H1 (cell line): ENCODE results near the gene PRKCA. TPM values are rescaled to one million over a fixed set of nuclear protein-coding genes. Genes with fewer than 3 reads are reported as not detected.

ENCODE experiments used
- FOSL1 ChIP-seq: IDR thresholded peaks from 2 replicates; pipeline ENCODE4 v1.6.1; 2011; ENCODE audit warnings: mild to moderate bottlenecking, low read depth, low read length, moderate library complexity; ENCODE audit not compliant: insufficient read depth
- POLR2A ChIP-seq, 2 experiments: IDR thresholded peaks; 1 replicate in 1 of 2; 2 replicates in 1 of 2; pipeline ENCODE4 v1.6.1; 2011; ENCODE audit warnings: low read depth in 2 of 2, low read length in 2 of 2, mild to moderate bottlenecking in 2 of 2; ENCODE audit errors: control extremely low read depth in 1 of 2
- polyA plus RNA-seq, 7 experiments: library from polyadenylated mRNA; depleted of rRNA in 3 of 7; stranded (reverse) in 5 of 7; unstranded in 2 of 7; fragments of >200 nt in 5 of 7; fragments of 200-250 nt in 2 of 7; gene quantifications; 1 replicate in 5 of 7; 2 replicates in 1 of 7; 4 replicates in 1 of 7; pipeline versions ENCODE4 v1.2.1 to v1.2.3, GENCODE V29; 2011 to 2013; ENCODE audit warnings: missing spikeins in 2 of 7, mixed read lengths in 2 of 7
- total RNA-seq: library from RNA; stranded (reverse); fragmentation: NEBNext Ultra II Directional; extraction: Animal tissue kit (Norgen Biotek cat#: 25700); gene quantifications from 2 replicates; pipeline ENCODE4 v1.2.1, GENCODE V29; 2021
- TF ChIP-seq, protein P1 (sequence below): fragments of 300-600 bp; sonication (generic); IDR thresholded peaks from 2 replicates; pipeline ENCODE4 v1.7.1; 2012; ENCODE audit warnings: low read length, moderate library complexity, mild to moderate bottlenecking, inconsistent platforms; ENCODE audit not compliant: insufficient replicate concordance

The PRKCA gene
- total and polyA plus RNA-seq, 2 of the 8 experiments (the other 6 are each of a cell fraction or from before 2014, with no cell fraction given), result 5.8 to 17.8 TPM

DNA sequence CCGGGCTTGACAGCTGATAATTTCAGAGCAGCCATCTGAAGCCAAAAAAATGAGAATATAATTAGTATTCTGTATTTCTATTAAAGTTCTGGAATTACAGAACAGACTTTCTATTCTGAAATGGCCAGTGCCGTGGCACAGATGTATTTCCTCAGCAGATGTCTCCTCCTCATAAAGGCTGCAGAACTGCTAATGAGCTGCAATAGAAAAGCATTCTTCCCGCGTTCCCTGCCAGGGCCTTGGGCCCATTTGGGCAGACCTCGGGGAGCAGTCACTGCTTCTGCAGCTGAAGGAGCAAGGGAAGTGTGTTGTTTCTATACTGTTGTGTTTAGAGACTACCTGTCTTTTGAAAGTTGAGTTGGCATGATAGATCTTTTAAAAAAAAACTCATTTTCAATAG is 379.9 kb downstream of the PRKCA start (continued):
- TF ChIP-seq, protein P1, sequence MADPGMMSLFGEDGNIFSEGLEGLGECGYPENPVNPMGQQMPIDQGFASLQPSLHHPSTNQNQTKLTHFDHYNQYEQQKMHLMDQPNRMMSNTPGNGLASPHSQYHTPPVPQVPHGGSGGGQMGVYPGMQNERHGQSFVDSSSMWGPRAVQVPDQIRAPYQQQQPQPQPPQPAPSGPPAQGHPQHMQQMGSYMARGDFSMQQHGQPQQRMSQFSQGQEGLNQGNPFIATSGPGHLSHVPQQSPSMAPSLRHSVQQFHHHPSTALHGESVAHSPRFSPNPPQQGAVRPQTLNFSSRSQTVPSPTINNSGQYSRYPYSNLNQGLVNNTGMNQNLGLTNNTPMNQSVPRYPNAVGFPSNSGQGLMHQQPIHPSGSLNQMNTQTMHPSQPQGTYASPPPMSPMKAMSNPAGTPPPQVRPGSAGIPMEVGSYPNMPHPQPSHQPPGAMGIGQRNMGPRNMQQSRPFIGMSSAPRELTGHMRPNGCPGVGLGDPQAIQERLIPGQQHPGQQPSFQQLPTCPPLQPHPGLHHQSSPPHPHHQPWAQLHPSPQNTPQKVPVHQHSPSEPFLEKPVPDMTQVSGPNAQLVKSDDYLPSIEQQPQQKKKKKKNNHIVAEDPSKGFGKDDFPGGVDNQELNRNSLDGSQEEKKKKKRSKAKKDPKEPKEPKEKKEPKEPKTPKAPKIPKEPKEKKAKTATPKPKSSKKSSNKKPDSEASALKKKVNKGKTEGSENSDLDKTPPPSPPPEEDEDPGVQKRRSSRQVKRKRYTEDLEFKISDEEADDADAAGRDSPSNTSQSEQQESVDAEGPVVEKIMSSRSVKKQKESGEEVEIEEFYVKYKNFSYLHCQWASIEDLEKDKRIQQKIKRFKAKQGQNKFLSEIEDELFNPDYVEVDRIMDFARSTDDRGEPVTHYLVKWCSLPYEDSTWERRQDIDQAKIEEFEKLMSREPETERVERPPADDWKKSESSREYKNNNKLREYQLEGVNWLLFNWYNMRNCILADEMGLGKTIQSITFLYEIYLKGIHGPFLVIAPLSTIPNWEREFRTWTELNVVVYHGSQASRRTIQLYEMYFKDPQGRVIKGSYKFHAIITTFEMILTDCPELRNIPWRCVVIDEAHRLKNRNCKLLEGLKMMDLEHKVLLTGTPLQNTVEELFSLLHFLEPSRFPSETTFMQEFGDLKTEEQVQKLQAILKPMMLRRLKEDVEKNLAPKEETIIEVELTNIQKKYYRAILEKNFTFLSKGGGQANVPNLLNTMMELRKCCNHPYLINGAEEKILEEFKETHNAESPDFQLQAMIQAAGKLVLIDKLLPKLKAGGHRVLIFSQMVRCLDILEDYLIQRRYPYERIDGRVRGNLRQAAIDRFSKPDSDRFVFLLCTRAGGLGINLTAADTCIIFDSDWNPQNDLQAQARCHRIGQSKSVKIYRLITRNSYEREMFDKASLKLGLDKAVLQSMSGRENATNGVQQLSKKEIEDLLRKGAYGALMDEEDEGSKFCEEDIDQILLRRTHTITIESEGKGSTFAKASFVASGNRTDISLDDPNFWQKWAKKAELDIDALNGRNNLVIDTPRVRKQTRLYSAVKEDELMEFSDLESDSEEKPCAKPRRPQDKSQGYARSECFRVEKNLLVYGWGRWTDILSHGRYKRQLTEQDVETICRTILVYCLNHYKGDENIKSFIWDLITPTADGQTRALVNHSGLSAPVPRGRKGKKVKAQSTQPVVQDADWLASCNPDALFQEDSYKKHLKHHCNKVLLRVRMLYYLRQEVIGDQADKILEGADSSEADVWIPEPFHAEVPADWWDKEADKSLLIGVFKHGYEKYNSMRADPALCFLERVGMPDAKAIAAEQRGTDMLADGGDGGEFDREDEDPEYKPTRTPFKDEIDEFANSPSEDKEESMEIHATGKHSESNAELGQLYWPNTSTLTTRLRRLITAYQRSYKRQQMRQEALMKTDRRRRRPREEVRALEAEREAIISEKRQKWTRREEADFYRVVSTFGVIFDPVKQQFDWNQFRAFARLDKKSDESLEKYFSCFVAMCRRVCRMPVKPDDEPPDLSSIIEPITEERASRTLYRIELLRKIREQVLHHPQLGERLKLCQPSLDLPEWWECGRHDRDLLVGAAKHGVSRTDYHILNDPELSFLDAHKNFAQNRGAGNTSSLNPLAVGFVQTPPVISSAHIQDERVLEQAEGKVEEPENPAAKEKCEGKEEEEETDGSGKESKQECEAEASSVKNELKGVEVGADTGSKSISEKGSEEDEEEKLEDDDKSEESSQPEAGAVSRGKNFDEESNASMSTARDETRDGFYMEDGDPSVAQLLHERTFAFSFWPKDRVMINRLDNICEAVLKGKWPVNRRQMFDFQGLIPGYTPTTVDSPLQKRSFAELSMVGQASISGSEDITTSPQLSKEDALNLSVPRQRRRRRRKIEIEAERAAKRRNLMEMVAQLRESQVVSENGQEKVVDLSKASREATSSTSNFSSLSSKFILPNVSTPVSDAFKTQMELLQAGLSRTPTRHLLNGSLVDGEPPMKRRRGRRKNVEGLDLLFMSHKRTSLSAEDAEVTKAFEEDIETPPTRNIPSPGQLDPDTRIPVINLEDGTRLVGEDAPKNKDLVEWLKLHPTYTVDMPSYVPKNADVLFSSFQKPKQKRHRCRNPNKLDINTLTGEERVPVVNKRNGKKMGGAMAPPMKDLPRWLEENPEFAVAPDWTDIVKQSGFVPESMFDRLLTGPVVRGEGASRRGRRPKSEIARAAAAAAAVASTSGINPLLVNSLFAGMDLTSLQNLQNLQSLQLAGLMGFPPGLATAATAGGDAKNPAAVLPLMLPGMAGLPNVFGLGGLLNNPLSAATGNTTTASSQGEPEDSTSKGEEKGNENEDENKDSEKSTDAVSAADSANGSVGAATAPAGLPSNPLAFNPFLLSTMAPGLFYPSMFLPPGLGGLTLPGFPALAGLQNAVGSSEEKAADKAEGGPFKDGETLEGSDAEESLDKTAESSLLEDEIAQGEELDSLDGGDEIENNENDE, result no peak
- TF ChIP-seq FOSL1 (no peak), POLR2A (IDR thresholded peaks at IDR 0.05; ENCODE audit: control extremely low read depth in 1 of 2, low read depth in 2 of 2, low read length in 2 of 2) (no peak)
